NCI-H524 treated with DMSO at 0.1 percent for 48 hours (cell line): ENCODE measurements around the gene UPF3A.
"Not testable (repeated sequence)": the region's sequence is repeated elsewhere in the genome, so short reads cannot be mapped to it uniquely, and the experiment has no call there.

ENCODE experiments used
- DNase-seq: peaks from one replicate; lab custom pipeline; 2025; lab: John Stamatoyannopoulos, UW

UPF3A gene

DNA sequence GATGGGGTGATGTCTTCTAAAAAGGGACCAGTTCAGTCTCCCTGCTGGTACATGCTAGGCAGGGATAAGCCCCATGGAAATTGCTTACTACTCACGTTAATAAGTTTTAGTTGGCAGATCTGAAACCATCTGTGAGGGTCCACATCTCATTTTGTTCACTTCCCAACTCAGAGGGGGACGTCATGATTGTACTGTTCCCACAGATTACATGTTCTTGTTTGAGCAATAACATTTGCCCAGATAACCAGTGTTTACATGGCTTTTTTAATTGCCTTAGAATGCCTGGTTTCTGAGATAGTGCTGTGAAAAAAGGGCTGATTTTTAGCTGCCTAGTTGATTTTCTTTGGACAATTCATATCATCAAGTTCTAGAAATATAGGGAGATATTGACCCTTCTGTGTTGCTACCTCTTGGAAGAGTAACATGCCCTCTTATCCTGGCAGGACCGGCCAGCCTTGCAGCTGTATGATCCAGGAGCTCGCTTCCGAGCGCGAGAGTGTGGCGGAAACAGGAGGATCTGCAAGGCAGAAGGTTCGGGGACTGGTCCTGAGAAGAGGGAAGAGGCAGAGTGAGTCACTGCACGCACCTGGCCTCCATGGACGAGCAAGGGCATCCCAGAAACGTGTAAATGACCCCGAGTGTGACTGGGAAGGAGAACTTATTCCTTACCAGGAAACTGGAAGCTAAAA lies 23.1 kb downstream of the UPF3A start:
- DNase-seq: no peak

DNA sequence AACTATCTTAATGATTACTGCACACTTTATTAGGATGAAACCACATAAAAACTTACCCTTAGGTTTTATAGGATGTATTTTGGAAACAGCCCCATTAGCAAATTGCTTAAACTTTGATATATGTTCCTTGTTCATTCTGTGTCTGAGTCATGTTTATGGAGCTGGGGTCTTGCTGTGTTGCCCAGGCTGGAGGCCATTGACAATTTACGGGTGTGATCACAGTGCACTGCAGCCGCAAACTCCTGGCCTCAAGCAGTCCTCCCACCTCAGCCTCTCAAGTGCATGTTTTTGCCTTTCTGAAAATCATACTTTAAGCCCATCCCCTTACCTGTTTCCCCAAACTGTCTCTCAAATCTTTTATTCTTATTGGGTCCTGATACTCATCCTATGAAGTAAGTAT lies 27.7 kb downstream of the UPF3A start:
- DNase-seq: no peak

DNA sequence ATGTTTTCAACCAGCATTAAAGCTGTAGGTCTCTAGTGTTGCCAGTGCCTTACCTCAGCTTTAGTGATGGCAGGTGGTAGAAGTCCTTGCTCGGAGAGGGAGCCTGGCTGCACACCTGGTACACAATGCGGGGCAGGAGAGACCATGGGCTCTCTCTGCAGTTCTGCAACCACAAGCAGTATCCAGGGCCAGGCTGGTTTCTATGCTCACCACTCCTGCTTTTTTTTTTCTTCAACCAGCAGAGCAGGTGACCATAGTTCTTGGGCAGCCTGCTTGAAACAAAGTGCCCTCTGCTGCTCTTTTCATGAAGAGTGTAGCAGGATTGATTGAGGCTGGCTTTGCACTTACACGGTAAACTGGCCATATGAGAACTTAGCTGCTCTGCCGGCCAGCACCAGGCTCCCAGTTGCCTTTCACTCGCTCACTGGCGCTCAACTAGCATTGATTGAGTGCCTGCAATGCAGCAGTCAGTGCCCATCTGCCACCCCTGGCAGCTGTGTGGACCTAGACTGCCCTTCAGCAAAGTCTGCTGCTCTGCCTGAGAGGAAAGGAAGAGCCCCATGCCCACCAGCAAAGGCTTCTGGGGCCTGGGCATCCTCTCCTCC lies 28.5 kb downstream of the UPF3A start:
- DNase-seq: peak; percentile 16

- no peak for DNase-seq
Observed at GRCh38 chr13:114310956-114311355, 29.6 kb downstream of the UPF3A start.

DNA sequence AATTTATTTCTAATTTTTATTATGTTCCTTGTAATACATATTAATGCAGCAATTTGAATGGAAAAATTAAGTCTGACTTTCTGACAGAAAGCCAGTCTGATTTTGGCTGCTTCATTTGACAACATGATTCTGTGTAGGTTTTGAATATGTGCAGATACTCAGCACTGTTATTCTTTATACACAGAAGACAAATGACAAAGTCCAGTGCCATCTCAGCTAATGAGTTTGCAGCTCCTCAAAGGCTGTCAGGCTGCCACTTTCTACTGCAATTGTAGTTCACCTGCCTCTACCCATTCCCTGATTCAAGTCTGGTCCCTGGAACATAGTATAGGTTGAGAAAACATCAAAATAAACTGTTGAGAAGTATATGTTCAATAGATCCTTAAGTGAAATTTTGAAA lies 30.0 kb downstream of the UPF3A start:
- no peak for DNase-seq

DNA sequence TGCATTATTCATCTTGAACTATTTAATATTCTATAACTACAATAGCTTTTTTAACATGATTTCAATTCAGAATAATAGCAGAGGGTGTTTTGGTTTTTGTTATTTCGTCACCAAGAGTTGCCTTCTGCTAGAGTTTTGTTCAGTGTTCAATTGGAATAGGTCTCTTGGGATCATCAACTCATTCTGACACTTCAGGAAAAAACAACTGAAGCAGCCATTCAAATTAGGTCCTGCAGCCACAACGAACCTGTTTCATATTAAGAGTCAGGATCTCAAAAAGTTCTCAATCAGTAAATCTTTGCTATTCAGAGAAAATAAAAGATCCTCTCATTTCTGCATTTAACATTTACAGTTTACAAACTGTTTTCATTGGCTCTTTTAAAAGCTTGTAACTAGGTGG lies 30.5 kb downstream of the UPF3A start:
- no peak for DNase-seq

DNA sequence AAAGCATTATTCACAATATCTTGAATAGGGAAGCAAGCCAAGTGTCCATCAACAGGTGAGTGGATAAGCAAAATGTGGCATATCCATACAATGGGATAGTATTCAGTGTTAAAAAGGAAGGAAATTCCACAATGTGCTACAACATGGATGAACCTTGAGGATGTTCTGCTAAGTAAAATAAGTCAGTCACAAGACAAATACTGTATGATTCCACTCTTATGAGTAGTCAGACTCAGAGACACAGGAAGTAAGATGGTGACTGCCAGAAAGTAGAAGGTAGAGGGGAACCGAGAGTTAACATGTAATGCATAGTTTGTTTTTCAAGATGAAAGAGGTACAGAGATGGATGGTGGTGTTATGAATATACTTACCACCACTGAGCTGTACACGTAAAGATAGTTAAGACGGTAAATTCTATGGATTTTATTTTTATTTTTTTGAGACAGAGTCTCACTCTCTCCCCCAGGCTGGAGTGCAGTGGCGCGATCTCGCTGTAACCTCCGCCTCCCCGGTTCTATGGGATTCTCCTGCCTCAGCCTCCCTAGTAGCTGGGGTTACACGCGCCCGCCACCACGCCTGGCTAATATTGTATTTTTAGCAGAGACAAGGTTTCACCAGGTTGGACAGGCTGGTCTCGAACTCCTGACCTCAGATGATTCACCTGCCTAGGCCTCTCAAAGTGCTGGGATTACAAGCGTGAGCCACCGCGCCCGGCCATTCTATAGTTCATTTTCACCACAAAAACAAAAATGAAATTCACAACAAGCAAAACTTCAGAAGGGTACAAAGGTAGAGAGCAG lies 31.9 kb downstream of the UPF3A start:
- no peak for DNase-seq

GRCh38 chr13:114314074-114314912 lies 32.9 kb downstream of the UPF3A start, which contains the start of gene CHAMP1:
TSS of gene CHAMP1 (plus strand) at chr13:114314503. CDS start at chr13:114323843, 9,340 bp downstream.
- peak; percentile 36 for DNase-seq

GRCh38 chr13:114315074-114315785 lies 33.8 kb downstream of the UPF3A start:
- no peak for DNase-seq

DNA sequence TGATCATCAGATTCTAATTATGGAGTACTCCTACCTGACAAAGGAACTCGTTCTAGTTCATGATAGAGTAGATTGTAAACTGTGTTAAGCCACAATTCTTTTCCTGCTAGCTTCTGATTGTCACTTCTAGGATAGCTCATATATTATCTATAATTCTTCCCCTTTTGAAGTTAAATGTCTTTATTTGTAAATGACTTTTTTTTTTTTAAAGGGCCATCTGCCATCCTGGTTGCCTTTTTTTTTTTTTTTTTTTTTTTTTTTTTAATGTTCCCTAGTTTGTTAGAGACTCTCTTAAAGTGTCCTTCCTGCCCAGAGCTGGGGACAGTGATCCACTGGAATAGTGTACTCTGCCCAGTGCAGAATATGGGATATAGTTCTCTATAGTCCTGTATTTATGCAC lies 37.2 kb downstream of the UPF3A start:
- DNase-seq: no peak

GRCh38 chr13:114319441-114319913 lies 38.1 kb downstream of the UPF3A start:
- no peak for DNase-seq

DNA sequence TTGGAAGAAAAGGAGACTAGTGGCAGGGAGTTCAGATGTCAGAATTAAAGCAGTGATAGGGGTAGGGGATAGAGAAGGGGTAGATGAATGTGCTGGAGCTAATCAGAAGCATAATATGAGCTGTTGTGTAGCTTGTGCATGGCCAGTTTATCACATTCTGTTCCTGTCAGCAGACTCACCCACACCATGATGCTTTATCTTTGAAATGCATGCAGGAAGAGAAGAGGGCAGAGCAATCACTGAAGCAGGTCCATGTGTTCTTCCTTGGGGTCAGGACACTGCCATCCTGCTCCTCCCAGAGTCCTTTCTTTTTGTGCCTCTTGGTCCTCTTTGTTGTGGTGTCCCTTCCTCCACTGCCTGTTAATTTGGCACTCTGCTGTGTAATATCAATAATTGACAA lies 38.7 kb downstream of the UPF3A start:
- DNase-seq: no peak

DNA sequence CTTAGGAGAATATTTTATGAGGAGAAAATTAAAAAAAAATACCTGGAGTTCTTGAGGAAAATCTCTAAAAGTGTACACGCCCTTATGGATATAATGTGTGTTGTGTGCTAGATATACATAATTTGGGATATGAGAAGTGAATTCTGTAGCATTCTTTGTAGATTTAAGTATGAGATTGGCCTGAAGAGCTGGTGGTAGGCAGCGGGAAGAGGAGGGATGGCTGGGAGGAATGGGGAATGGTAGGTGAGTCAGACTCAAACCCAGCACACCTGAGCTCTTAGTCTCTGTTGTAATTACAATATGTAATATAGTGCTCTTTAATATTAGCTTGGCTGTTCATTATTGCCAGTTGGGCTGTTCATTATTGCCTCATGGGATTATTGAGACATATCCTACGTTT lies 39.9 kb downstream of the UPF3A start:
- no peak for DNase-seq

- no peak for DNase-seq
Observed at GRCh38 chr13:114323349-114323748, 41.9 kb downstream of the UPF3A start.

GRCh38 chr13:114324334-114324733 lies 42.9 kb downstream of the UPF3A start:
- DNase-seq: no peak

- DNase-seq: no peak
Observed at GRCh38 chr13:114325729-114326128, 44.3 kb downstream of the UPF3A start.

DNA sequence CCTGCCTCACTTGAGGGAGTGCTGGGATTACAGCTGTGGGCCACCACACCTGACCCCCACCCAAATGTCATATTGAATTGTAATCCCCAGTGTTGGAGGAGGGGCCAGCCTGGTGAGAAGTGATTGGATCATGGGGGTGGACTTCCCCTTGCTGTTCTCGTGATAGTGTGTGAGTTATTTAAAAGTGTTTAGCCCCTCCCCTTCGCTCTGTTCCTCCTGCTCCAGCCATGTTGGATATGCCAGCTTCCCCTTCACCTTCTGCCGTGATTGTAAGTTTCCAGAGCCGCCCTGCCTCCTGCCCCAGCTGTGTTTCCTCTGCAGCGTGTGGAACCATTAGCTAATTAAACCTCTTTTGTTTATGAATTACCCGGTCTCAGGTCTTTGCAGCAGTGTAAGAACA lies 46.6 kb downstream of the UPF3A start:
- DNase-seq: no peak

DNA sequence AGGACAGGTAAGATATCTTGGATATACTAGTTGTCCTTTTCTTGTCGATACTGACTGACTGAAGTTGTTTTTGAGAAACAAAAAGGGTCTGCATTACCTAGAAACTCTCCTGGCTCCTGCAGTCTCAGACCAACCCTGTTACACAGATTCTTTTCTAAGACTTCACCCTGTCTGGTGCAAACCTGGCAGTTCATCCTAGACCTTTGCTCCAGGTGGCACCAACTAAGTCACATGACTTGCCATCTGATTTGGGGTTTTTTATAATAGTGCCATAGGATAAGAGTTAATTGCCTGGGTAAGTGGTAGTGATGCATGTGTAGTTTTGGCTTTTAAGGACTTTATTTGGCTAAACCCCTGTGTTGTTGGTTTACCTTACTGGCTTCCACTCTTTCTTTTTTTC lies 47.2 kb downstream of the UPF3A start:
- DNase-seq: no peak

GRCh38 chr13:114330086-114330485 lies 48.7 kb downstream of the UPF3A start:
- no peak for DNase-seq

- DNase-seq: not testable (repeated sequence)
Observed at GRCh38 chr13:114333881-114334280, 52.5 kb downstream of the UPF3A start.

- DNase-seq: no peak
Observed at GRCh38 chr13:114334305-114335053, 53.1 kb downstream of the UPF3A start.
